ENCODE results near the gene SHC3.

Gene SHC3

DNA sequence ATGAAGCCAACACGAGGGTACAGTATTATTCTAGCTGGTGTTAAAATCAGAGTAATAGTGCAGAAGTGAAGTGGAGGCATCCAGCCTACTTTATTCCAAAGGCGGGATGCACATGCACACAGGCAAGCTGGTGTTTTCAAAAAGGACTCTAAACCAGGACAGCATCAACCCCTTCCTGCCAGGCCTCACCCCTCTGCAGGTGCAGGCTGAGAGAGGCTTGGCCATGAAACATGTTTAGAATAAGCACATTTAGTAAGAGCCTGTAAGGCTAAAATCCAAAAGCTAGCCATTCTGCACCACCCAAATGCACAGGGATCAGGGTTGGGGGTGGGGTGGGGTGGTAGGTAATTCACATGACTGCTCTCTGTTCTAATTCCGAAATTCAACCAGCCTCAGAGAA is 71.2 kb downstream of the SHC3 start:
- DNase-seq (ENCODE audit: low read depth), result no peak

GRCh38 chr9:89106224-89106851 is 72.3 kb downstream of the SHC3 start:
- DNase-seq (ENCODE audit: low read depth), result no peak

GRCh38 chr9:89104821-89105220 is 73.8 kb downstream of the SHC3 start:
- no peak for DNase-seq (ENCODE audit: low read depth)

- no peak for DNase-seq (ENCODE audit: low read depth)
These were observed 81.4 kb downstream of the SHC3 start for GRCh38 chr9:89097219-89097618.

- no peak for DNase-seq (ENCODE audit: low read depth)
These were observed 81.8 kb downstream of the SHC3 start for GRCh38 chr9:89096807-89097206.

GRCh38 chr9:89095761-89096528 is 82.7 kb downstream of the SHC3 start:
- no peak for DNase-seq (ENCODE audit: low read depth)

- no peak for DNase-seq (ENCODE audit: low read depth)
These were observed 85.2 kb downstream of the SHC3 start for GRCh38 chr9:89093201-89093975.

DNA sequence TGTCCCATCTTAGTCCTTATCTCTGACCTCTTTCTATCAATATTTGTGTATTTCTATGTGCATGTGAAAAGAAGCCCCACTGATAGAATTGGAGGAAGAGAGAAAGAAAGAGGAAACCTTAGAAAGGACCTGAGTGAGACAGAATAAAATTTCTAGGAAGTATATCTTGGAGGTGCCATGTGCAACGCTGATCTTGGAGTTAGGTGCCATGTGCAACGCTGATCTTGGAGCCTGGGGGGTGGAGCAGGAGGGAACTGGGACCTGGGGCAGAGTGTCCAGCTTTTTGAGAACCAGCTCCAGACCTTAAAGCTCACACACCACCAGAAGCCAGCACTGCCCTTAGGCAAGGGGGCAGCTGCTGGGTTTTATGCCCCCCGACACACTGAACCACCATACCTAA is 89.4 kb downstream of the SHC3 start:
- no peak for DNase-seq (ENCODE audit: low read depth)

DNA sequence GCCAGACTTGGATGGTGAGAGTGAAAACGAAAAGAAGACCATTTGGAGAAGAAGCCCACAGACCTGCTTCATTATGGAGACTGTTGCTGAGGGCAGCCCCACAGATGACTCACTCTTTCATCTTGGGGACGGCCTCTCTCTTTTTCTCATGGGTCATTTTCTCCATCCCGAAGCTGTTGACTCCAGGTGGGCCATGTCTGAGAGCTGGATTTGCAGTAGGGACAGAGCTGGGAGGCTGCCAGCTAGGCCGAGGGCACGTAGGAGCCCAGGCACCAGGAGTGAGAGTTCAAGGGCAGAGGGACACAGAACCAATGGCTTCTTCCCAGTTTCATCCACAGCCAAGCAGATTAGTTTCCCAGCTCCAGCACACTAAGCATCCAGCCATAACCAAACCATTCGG is 95.0 kb downstream of the SHC3 start:
- DNase-seq (ENCODE audit: low read depth), result no peak

- no peak for DNase-seq (ENCODE audit: low read depth)
These were observed 98.4 kb downstream of the SHC3 start for GRCh38 chr9:89080193-89080592.

DNA sequence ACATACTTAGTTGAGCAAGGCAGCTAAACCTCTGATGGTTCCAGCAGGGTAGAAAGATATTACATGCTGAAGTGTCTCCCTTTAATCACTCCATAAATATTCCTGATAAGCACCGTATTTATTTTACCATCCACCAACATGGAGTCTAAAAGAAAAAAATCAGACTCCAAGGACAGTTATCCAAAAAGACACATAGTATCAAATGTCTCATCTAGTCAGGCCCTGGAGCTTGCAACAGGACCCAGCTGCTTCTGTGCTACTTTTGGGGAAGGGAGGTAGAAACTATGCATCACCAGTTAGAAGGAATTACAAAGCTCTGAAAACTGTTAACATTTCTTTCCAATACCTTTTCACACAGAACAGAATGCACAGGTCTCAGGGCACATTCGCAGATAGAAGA is 99.2 kb downstream of the SHC3 start:
- DNase-seq (ENCODE audit: low read depth), result no peak

- no peak for DNase-seq (ENCODE audit: low read depth)
These were observed 99.8 kb downstream of the SHC3 start for GRCh38 chr9:89078860-89079259.

- no peak for DNase-seq (ENCODE audit: low read depth)
These were observed 100.2 kb downstream of the SHC3 start for GRCh38 chr9:89078421-89078820.

DNA sequence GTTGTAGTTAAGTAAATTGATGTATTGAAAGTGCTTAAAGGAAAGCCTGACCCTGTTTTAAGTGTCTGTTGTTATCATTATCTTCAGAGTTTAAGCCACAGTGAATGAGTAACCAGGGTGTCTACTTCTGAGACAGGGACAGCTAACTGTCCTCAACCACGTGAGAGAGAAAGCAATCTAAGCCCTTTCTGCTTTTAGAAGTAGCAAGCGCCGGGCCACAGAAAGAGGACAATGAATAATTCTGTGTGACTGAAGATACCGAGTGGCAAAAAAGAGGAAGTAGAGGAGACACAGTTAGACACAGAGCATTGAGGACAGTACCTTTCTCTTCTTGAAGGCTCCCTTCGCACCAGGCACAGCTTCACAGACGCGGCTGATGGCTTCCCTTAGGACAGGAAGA is 101.1 kb downstream of the SHC3 start:
- no peak for DNase-seq (ENCODE audit: low read depth)

DNA sequence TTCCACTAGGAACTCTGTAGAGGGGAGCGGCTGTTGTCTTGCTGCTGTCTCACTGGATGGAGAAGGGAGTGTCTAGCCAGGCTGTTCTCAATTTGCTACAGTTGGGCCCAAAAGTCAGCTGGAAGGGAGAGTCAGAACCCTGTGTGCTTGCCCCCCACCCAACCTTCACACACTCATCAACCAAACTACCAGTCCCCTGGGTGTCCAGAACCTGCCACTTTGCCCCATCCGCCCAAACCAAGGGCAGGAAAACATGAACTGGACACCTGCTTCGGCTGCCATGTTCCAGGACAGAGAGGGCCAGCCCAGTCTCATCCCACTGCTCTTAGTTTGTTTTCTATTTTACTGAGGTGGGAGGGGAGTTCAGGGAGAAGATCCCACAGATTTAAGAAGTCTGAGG is 105.2 kb downstream of the SHC3 start:
- DNase-seq (ENCODE audit: low read depth), result no peak

DNA sequence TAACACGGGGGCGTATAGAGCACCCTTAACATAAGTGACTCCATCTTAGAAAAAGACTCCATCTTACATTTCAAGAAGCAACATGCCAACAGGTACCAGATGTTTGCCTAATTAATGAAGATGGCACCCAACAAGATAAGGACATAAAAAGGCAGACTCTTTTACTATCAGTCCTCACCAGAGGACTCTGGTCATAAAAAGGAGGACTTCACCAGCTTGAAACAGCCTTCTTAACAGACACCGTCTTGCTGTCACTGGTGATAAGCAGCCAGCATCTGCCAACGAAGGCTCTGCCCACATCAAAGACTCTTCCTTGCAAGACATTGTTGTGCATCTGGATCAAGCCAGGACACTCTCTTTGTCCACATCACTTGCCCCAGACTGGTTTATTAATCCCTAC is 107.0 kb downstream of the SHC3 start:
- no peak for DNase-seq (ENCODE audit: low read depth)

DNA sequence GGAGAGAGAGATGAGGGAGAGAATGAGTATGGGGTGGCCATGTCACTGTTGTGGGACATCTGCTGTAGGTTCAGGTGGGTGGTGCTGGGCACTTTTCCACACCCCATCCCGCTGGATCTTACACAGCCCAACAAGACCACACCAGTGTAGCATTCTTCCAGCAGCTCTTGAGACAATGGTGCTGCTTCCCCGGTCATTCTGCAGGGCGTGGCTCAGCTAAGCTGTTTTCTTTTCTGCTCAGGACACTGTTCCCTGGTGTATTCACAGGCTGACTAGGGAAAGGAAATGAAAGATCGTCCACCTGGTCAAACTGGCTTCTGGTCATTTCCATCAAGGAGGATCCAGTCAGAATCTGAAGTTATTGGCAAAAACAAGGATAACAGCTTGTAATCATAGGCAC is 111.8 kb downstream of the SHC3 start:
- DNase-seq (ENCODE audit: low read depth), result no peak

- DNase-seq (ENCODE audit: low read depth), result no peak
These were observed 112.7 kb downstream of the SHC3 start for GRCh38 chr9:89065921-89066320.

DNA sequence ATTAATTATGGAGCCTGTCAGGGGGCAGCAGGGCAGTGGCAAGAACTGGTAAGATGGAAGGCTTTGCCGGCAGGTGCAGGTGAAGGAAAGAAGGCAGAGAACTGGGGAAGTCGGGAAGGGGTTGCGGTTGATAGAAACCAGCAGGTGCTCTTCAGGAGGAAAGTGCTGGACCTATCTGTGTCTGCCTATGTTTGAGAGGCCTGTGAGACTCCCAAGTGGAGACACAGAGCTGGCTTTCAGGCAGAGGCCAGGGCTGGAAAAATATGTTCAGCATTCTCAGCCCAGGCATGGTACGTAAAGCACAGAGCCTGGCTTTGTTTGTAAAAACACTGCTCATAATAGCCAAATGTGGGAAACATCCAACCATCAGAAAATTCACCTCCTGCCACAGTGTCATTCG is 117.8 kb downstream of the SHC3 start:
- no peak for DNase-seq (ENCODE audit: low read depth)

GRCh38 chr9:89059925-89060506 is 118.6 kb downstream of the SHC3 start:
- no peak for DNase-seq (ENCODE audit: low read depth)

- DNase-seq (ENCODE audit: low read depth), result no peak
These were observed 119.7 kb downstream of the SHC3 start for GRCh38 chr9:89058906-89059305.

- no peak for DNase-seq (ENCODE audit: low read depth)
These were observed 123.6 kb downstream of the SHC3 start for GRCh38 chr9:89054865-89055495.

Data from stimulated activated CD8-positive, alpha-beta memory T cell treated with anti-CD3 and anti-CD28 coated beads, Interleukin-12 subunit alpha, Interleukin-12 subunit beta, amount 100 ng/mL, for 1 hour (primary cell).